GM12891 (cell line): Measurements from ENCODE around the gene UGGT1.

ENCODE experiments used
- PAX5 ChIP-seq: IDR thresholded peaks from 2 replicates; pipeline ENCODE4 v1.6.1; 2011; ENCODE audit warnings: low read length, moderate library complexity, mild to moderate bottlenecking; ENCODE audit not compliant: insufficient read depth, severe bottlenecking
- POLR2A ChIP-seq: IDR thresholded peaks from 2 replicates; pipeline ENCODE4 v1.6.1; 2011; ENCODE audit warnings: low read depth, low read length, control low read depth
- POLR2AphosphoS5 ChIP-seq: IDR thresholded peaks from 2 replicates; pipeline ENCODE4 v1.6.1; 2011; ENCODE audit warnings: low read depth, low read length, control low read depth
- POU2F2 ChIP-seq: IDR thresholded peaks from 2 replicates; pipeline ENCODE4 v1.6.1; 2011; ENCODE audit warnings: low read depth, mild to moderate bottlenecking, control low read depth, low read length, moderate library complexity
- SPI1 ChIP-seq: IDR thresholded peaks from 2 replicates; pipeline ENCODE4 v1.6.1; 2011; ENCODE audit warnings: low read depth, low read length, control low read depth
- TAF1 ChIP-seq: IDR thresholded peaks from 2 replicates; pipeline ENCODE4 v1.6.1; 2011; ENCODE audit warnings: low read depth, low read length, control low read depth

GRCh38 chr2:128054104-128054885, 36.7 kb upstream of the UGGT1 start:
- no peak for TF ChIP-seq SPI1
- TF ChIP-seq TAF1 = no peak
- TF ChIP-seq POLR2AphosphoS5 = no peak
- no peak for TF ChIP-seq POLR2A
- no peak for TF ChIP-seq POU2F2
- no peak for TF ChIP-seq PAX5
